ENCODE results near the gene IFNGR2.

Gene IFNGR2

DNA sequence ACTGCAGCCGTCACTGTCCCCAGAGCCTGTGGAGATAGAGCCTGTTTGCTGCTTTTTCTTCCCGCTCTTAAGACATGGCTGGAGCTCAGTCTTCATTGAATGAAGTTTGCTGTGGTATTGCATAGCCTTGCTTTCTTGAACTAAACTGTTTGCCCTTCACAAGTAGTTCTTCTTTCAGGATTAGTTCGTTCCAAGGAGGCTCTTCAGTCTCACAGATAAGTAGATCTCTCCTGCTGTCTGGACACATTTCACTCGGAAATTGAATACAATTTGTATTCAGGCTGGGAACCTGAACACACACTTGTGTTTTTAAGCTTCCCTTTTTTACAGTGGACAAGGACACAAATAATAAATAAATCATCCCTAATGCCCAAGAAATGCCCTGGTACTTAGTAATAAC is 43.8 kb upstream of the IFNGR2 start:
- Histone ChIP-seq H3K4me3 (ENCODE audit: low read depth, low read length) (no peak overlapping the region), H3K27ac (ENCODE audit: extremely low read depth, low read depth, low read length) (peak overlapping the region; percentile 11; the same call in 1 of the 2 replicates), H3K4me1 (ENCODE audit: control insufficient read depth, insufficient read depth, low read length) (no peaks in the 10 kb centered on the region), H3K9me3 (ENCODE audit: control insufficient read depth, insufficient read depth, low read depth, low read length) (no peaks in the 10 kb centered on the region), H3K36me3 (ENCODE audit: control insufficient read depth in 2 of 2, insufficient read depth in 1 of 2, low read length in 2 of 2) (peaks cover 19 to 21% of the 10 kb centered on the region in 2 experiments)
- ChIA-PET CTCF (interaction anchor here (0.6 to 5.9 kb wide), 10 partner anchors 11 to 160 kb away, joined by 3 to 107 read pairs (median 4); no protein-coding TSS in a partner anchor), POLR2A (interaction anchor here (1.9 kb wide), 1 partner anchor 34 kb away, joined by 4 read pairs; the partner anchor contains the start of gene IFNAR1)
- TF ChIP-seq, protein P1, sequence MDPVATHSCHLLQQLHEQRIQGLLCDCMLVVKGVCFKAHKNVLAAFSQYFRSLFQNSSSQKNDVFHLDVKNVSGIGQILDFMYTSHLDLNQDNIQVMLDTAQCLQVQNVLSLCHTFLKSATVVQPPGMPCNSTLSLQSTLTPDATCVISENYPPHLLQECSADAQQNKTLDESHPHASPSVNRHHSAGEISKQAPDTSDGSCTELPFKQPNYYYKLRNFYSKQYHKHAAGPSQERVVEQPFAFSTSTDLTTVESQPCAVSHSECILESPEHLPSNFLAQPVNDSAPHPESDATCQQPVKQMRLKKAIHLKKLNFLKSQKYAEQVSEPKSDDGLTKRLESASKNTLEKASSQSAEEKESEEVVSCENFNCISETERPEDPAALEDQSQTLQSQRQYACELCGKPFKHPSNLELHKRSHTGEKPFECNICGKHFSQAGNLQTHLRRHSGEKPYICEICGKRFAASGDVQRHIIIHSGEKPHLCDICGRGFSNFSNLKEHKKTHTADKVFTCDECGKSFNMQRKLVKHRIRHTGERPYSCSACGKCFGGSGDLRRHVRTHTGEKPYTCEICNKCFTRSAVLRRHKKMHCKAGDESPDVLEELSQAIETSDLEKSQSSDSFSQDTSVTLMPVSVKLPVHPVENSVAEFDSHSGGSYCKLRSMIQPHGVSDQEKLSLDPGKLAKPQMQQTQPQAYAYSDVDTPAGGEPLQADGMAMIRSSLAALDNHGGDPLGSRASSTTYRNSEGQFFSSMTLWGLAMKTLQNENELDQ (tag by site-specific recombination; IDR thresholded peaks at IDR 0.05; ENCODE audit: low read depth) = no peak
- no peak for TF ChIP-seq REPIN1 (tag by site-specific recombination; IDR thresholded peaks at IDR 0.05; ENCODE audit: low read depth)

DNA sequence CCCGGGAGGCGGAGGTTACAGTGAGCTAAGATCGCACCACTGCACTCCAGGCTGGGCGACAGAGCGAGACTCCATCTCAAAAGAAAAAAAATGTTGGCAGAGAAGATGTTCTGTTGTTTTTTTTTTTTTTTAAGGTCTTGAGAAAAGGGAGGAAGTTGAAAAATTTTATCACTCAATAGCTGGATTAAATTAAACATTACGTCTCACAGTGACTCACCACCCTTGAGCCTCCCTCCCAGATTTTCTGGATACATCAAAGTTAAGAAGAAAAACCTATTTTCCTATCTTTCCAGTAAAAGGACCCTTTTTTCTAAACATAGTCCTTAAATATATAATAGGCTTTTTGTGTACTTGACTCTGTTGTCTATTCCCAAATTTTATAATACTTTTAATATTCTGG is 42.9 kb upstream of the IFNGR2 start:
- Histone ChIP-seq H3K9me3 (ENCODE audit: control insufficient read depth, insufficient read depth, low read depth, low read length) (no peaks in the 10 kb centered on the region), H3K4me3 (ENCODE audit: low read depth, low read length) (no peak overlapping the region), H3K4me1 (ENCODE audit: control insufficient read depth, insufficient read depth, low read length) (no peaks in the 10 kb centered on the region), H3K27ac (ENCODE audit: extremely low read depth, low read depth, low read length) (no peak overlapping the region), H3K36me3 (ENCODE audit: control insufficient read depth in 2 of 2, insufficient read depth in 1 of 2, low read length in 2 of 2) (peaks cover 12 to 18% of the 10 kb centered on the region in 2 experiments)
- TF ChIP-seq ZNF548 (tag by site-specific recombination; IDR thresholded peaks at IDR 0.05) = no peak
- CTCF ChIA-PET = interaction anchor here (0.6 to 5.9 kb wide), 26 partner anchors 10 to 1250 kb away, joined by 3 to 107 read pairs (median 6); partner anchors contain the start of gene IFNAR1
- POLR2A ChIA-PET = interaction anchor here (0.6 to 2.0 kb wide), 4 partner anchors 35 to 641 kb away, joined by 3 to 14 read pairs (median 6); partner anchors contain the start of genes IFNAR1 and TMEM50B

DNA sequence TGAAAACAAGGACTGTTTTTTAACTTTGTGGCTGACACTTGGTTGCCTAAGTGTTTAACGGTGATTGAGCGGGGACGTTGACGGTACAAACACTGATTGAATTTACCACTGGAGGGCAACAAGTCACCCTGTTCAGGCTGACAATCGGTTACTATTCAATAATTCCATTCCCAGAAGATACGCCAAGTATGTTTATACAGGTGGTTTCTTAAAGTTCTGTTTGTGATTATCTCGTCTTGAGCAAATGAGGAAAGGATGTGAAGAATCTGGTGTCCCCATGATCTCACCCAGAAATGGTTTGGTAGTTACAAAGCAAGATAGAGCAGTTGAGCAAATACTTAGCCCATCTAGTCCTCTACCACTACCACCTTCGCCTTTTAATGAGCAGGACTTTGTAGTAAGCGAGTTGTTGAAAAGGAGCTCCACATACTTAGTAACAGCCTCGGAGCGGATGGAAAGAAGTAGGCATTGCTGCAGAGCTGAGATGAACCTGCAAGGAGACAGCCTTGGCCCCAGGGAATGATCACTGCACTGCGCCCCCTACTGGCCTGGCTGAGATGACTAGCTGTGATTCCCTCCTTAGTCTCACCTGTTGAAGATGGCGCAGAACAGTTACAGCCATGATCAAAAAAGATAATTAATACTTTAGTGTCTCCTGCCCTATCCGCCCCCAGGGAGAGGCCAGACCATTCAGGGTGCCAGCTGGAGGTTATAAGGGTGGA is 42.2 kb upstream of the IFNGR2 start:
- H3K27ac ChIP-seq (ENCODE audit: extremely low read depth, low read depth, low read length) = no peak overlapping the region
- POLR2A ChIA-PET = interaction anchor here (0.5 to 2.0 kb wide), 7 partner anchors 20 to 641 kb away, joined by 3 to 14 read pairs (median 4); partner anchors contain the start of genes IFNAR1 and TMEM50B
- no peak overlapping the region; the same call in 1 of the 2 replicates for H3K4me3 ChIP-seq (ENCODE audit: low read depth, low read length)
- 0 out of 2 replicates have a peak, but pooled peaks have one; percentile 12 for TF ChIP-seq ZNF10 (tag by site-specific recombination; IDR thresholded peaks at IDR 0.05)
- 0 out of 2 replicates have a peak, but pooled peaks have one; percentile 23 for TF ChIP-seq ZNF561 (tag by site-specific recombination; IDR thresholded peaks at IDR 0.05; ENCODE audit: borderline replicate concordance)
- TF ChIP-seq, protein P2, sequence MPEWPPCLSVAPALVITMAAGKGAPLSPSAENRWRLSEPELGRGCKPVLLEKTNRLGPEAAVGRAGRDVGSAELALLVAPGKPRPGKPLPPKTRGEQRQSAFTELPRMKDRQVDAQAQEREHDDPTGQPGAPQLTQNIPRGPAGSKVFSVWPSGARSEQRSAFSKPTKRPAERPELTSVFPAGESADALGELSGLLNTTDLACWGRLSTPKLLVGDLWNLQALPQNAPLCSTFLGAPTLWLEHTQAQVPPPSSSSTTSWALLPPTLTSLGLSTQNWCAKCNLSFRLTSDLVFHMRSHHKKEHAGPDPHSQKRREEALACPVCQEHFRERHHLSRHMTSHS (tag by site-specific recombination; IDR thresholded peaks at IDR 0.05) = no peak
- TF ChIP-seq WT1 (tag by site-specific recombination; IDR thresholded peaks at IDR 0.05) = 0 out of 2 replicates have a peak, but pooled peaks have one; percentile 19
- TF ChIP-seq, protein P3, sequence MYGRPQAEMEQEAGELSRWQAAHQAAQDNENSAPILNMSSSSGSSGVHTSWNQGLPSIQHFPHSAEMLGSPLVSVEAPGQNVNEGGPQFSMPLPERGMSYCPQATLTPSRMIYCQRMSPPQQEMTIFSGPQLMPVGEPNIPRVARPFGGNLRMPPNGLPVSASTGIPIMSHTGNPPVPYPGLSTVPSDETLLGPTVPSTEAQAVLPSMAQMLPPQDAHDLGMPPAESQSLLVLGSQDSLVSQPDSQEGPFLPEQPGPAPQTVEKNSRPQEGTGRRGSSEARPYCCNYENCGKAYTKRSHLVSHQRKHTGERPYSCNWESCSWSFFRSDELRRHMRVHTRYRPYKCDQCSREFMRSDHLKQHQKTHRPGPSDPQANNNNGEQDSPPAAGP (tag by site-specific recombination; IDR thresholded peaks at IDR 0.05) = peak; percentile 38; the same call in 1 of the 2 replicates
- TF ChIP-seq ZNF366 (tag by site-specific recombination; conservative IDR thresholded peaks at IDR 0.05) = peak; percentile 71
- peak; percentile 93 for TF ChIP-seq TRIM28 (IDR thresholded peaks at IDR 0.05; ENCODE audit: borderline replicate concordance, low read length)
- TF ChIP-seq, protein P4, sequence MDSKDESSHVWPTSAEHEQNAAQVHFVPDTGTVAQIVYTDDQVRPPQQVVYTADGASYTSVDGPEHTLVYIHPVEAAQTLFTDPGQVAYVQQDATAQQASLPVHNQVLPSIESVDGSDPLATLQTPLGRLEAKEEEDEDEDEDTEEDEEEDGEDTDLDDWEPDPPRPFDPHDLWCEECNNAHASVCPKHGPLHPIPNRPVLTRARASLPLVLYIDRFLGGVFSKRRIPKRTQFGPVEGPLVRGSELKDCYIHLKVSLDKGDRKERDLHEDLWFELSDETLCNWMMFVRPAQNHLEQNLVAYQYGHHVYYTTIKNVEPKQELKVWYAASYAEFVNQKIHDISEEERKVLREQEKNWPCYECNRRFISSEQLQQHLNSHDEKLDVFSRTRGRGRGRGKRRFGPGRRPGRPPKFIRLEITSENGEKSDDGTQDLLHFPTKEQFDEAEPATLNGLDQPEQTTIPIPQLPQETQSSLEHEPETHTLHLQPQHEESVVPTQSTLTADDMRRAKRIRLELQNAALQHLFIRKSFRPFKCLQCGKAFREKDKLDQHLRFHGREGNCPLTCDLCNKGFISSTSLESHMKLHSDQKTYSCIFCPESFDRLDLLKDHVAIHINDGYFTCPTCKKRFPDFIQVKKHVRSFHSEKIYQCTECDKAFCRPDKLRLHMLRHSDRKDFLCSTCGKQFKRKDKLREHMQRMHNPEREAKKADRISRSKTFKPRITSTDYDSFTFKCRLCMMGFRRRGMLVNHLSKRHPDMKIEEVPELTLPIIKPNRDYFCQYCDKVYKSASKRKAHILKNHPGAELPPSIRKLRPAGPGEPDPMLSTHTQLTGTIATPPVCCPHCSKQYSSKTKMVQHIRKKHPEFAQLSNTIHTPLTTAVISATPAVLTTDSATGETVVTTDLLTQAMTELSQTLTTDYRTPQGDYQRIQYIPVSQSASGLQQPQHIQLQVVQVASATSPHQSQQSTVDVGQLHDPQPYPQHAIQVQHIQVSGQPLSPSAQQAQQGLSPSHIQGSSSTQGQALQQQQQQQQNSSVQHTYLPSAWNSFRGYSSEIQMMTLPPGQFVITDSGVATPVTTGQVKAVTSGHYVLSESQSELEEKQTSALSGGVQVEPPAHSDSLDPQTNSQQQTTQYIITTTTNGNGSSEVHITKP (tag by site-specific recombination; IDR thresholded peaks at IDR 0.05) = peak; percentile 9
- peak; percentile 99 for TF ChIP-seq SCRT1 (tag by site-specific recombination; IDR thresholded peaks at IDR 0.05; ENCODE audit: borderline replicate concordance)
- TF ChIP-seq ZNF223 (tag by site-specific recombination; IDR thresholded peaks at IDR 0.05) = no peak
- TF ChIP-seq ZNF324 (tag by site-specific recombination; IDR thresholded peaks at IDR 0.05) = peak; percentile 66
- TF ChIP-seq ZBTB20 (tag by site-specific recombination; IDR thresholded peaks at IDR 0.05) = no peak; the same call in 1 of the 2 replicates
- peak; percentile 54; the same call in 1 of the 2 replicates for TF ChIP-seq ZSCAN30 (tag by site-specific recombination; IDR thresholded peaks at IDR 0.05)
- TF ChIP-seq IKZF3 (tag by site-specific recombination; IDR thresholded peaks at IDR 0.05) = 0 out of 2 replicates have a peak, but pooled peaks have one; percentile 10
- TF ChIP-seq SCRT2 (tag by site-specific recombination; IDR thresholded peaks at IDR 0.05) = peak; percentile 100
- peak; percentile 93 for TF ChIP-seq ZNF660 (tag by site-specific recombination; IDR thresholded peaks at IDR 0.05)
- TF ChIP-seq GLI2 (tag by site-specific recombination; IDR thresholded peaks at IDR 0.05; ENCODE audit: borderline replicate concordance, low read depth) = no peak
- TF ChIP-seq ZFP3 (tag by site-specific recombination; IDR thresholded peaks at IDR 0.05; ENCODE audit: low read depth) = 0 out of 2 replicates have a peak, but pooled peaks have one; percentile 57

More for the DNA sequence above, 42.2 kb upstream of the IFNGR2 start:
- CTCF ChIA-PET = interaction anchor here (0.5 to 5.9 kb wide), 62 partner anchors 9 to 1436 kb away, joined by 3 to 107 read pairs (median 5); partner anchors contain the start of genes IFNAR1 and IL10RB
- Histone ChIP-seq H3K4me1 (ENCODE audit: control insufficient read depth, insufficient read depth, low read length) (no peaks in the 10 kb centered on the region), H3K36me3 (ENCODE audit: control insufficient read depth in 2 of 2, insufficient read depth in 1 of 2, low read length in 2 of 2) (peaks cover 4 to 11% of the 10 kb centered on the region in 2 experiments), H3K9me3 (ENCODE audit: control insufficient read depth, insufficient read depth, low read depth, low read length) (no peaks in the 10 kb centered on the region)
